Measurements from ENCODE around the gene ITSN2.
A peak's percentile ranks its signal among the peaks of the same experiment; 100 is the strongest.
"Not testable (repeated sequence)": the region's sequence is repeated elsewhere in the genome, so short reads cannot be mapped to it uniquely, and the experiment has no call there.

The ITSN2 gene

DNA sequence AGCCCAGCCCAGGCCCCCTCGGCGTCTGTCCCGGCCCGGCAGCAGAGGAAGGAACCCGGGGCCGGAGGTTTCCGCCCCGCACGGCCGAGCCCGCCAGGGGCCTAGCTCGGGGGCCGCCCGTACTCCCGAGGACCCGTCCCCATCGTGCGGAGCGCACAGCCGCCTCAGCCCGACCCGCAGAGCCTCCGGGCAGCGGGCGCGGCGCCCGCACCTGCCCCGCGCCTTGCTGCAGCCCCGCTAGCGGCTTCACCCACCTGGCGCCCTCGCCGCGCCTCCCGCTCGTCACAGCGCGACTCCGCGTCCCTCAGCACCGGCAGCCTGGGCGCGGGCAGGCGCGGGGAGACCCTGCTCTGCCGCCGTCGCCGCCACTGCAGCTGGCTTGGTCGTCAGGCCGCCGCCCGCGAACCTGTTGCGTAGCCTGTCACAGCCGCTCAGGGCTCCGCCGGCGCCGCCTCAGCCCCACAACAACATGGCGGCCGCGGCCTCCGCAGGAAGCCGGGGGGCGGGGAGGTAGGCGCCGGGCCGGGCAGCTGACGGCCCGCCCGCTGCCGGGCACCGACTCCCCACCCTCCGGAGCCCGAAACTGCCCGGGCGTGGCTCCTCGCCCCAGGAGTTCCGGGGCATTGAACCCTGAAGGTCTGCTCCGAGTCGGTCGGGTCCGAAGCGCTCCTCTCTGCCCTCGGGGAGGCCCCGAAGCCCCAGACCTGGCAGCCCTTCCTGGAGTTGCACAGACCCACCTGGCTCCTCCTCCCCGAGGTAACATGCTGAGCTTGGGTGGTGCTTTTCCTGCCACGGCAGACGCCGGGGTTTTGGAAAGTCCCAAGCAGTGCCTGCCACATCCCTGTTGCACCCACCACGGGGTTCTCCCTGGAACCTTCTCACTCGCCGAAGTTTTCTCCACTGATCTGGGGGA is at the start of gene ITSN2:
TSS of gene ITSN2 (minus strand) at position 487 of the 913 bp plus-strand sequence. CDS start 32,454 bp downstream, outside the sequence.
- DNase-seq (ENCODE audit: low read depth in 2 of 2): peak; percentile 41 to 62

DNA sequence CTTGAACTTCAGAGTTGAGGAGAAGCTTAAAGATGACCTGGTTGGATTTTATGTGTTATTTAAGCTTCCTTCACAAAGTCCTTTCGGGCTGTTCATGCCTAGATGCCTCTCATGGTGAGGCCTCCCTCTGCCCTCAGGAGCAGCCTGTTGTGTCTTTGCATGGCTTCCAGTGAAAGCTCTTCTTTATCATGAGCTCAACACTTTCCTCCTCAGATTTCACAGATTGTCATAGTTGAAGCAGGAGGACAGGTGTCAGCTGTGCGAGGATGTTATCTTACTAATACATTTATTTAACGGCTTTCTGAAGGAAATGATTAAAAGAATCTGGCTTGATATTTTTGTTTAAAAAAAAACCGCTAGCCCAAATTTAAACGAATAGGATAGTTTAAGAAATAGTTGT is 48.8 kb upstream of the ITSN2 start:
- DNase-seq (ENCODE audit: low read depth in 2 of 2): no peak

DNA sequence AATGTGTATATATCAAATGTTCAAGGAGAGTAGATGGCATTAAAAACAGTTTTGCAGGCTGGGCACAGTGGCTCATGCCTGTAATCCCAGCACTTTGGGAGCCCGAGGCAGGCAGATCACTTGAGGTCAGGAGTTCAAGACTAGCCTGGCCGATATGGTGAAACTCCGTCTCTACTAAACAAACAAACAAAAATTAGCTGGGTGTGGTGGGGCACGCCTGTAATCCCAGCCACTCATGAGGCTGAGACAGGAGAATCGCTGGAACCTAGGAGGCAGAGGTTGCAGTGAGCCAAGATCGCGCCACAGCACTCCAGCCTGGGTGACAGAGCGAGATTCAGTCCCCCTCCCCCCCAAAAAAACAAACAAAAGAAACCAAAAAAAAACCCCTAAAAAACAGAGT is 48.4 kb upstream of the ITSN2 start:
- not testable (repeated sequence) for DNase-seq (ENCODE audit: low read depth in 2 of 2)

DNA sequence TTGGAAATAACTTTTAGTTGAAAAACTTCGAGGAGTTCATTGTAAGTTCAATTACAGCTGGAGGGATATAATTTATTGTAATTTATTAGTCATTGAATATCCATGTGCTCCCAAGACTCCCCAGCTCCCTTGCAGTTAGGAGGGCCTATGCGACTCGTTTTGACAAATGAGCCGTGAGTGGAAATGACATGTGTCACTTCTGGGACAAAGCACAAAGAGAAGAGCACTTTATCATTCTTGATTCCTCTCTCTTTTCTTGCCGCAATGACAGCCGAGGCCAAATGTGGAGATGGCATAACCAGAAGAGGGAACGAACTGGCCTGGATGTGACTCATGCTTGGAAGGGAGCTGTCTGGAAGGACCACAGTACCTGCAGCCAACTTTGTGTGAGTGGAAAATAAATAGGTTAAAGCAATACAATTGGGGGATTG is 44.2 kb upstream of the ITSN2 start:
- DNase-seq (ENCODE audit: low read depth in 2 of 2): no peak

DNA sequence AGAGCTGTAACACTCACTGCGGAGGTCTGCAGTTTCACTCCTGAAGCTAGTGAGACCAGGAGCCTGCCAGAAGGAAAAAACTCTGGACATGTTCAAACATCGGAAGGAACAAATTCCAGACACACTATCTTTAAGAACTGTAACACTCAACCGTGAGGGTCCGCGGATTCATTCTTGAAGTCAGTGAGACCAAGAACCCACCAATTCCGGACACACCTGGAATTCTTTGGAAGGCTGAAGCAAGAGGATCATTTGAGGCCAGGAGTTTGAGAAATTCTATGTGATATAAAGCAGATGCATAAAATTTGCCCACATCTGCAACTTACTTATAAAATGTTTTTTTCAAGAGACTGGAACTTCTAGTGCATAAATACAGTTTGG is 43.5 kb upstream of the ITSN2 start:
- no peak for DNase-seq (ENCODE audit: low read depth in 2 of 2)

DNA sequence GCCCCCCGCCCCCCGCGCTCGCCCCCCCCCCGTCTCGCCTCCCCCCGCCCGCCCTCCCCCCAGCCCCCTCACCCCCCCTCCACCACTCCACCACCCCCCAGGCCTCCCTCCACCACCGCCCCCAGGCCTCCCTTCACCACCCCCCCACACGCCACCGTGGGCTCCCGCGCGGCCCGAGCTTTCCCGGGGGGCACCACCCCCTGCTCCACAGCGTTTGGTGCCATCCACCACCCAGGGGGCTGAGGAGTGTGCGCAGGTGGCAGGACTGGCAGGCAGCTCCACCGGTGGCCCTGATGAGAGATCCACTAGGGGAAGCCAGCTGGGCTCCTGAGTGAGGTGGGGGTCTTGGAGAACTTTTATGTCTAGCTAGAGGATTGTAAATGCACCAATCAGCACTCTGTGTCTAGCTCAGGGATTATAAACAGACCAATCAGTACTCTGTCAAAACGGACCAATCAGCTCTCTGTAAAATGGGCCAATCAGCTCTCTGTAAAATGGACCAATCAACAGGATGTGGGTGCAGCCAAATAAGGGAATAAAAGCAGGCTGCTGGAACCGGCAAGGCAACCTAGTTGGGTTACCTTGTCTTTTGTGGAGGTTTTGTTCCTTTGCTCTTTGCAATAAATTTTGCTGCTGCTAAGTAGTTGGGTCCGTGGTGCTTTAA is 43.0 kb upstream of the ITSN2 start:
- no peak for DNase-seq (ENCODE audit: low read depth in 2 of 2)

DNA sequence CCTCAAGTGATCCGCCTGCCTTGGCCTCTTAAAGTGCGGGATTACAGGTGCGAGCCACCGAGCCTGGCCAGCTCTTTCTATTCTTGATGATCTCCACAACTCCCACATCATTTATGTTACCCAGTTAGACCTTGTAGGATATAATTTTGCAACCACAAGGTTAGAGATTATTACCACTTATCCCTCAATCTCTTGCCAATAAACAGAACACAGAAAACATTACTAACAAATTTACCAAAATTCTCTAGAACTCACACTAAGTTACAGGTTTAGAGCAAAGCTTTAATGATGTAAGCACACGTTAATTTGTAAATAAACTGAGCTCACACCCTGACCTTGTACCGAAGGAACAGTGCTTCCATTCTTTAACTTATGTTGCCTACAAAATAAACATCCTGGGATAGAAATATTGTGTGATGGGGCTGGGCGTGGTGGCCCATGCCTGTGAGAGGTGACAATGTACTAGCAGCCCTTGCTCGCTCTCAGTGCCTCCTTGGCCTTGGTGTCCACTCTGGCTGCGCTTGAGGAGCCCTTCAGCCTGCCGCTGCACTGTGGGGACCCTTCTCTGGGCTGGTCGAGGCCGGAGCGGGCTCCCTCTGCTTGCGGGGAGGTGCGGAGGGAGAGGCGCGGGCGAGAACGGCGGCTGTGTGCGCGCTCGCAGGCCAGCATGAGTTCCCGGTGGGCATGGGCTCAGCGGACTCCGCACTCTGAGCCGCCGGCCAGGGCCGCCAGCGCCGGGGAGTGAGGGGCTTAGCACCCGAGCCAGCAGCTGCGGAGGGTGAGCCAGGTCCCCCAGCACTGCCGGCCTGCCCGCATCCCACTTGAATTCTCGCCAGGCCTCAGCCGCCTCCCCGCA is 42.1 kb upstream of the ITSN2 start:
- no peak for DNase-seq (ENCODE audit: low read depth in 2 of 2)

DNA sequence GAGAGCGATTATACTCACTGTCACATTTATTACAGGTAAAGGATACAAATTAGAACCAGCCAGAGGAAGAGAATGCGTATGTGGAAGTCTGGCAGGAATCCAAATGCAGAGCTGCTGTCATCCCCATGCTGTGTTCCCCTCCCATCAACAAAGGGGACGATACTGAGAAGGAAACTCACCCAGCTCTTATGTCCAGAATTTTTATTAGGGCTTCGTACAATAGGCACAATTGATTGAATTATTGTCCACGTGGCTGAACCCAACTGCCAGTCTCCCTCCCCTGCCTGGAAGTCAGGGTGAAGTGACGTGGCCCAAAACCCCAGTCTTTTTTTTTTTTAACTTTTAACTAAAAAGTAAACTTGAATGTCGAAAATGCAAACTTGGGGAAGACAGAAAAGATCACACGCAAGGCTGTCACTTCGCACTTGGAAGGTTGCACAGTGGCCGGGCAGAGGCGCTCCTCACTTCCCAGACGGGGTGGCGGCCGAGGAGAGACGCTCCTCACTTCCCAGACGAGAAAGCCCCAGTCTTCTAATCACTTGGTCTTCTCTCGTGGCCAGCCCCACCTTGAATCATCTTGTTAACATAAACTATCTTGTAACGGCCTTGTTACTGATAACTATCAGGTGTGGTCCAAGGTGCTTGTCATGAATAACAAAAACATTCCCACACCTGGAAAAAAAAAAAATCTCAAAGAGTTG is 40.0 kb upstream of the ITSN2 start:
- no peak for DNase-seq (ENCODE audit: low read depth in 2 of 2)

DNA sequence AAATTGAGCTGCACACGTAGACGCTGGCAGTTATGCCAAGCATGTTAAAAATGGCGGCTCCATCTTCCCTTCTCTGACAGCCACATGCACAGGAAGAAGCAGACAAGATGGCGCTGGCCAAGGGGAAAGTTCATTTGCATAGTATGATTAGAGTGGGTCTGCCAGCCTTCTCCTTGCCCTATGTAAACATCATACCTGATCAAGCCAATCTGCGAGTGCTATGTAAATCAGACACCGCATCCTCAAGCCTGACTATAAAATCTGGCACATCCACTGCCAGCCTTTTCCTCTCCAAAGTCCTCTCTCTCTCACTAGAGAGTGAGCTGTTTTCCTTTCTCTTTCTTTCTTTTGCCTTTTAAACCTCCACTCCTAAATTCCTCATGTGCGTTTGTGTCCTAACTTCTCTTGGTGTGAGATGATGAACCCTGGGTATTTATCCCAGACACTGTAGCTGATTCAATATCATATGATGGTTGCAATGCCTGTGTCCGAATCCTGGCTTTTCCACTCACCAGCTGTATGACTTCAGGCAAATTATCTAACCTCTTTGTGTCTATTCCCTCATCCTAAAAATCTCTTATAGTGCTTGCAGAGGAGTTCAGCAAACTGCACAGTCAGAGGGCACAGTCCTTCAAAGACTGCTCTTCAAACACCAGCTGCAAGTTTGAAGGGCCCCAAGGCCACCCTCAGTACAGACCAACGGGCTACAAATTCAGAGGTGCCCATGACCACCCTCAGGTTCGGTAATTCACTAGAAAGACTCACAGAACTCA is 39.3 kb upstream of the ITSN2 start:
- DNase-seq (ENCODE audit: low read depth in 2 of 2): no peak

DNA sequence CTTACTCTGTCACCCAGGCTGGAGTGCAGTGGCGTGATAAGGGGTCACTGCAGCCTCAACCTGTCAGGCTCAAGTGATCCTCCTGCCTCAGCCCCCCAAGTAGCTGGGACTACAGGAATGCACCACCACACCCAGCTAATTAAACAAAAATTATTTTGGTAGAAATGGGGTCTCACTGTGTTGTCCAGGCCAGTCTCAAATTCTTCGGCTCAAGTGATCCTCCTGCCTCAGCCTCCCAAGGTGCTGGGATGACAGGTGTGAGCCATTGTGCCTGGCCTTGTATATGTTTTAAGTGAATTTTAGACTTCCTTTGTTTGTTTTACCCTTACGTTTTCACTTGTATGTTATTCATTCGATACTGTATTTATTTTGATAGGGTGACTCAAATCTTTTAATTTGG is 34.7 kb upstream of the ITSN2 start:
- no peak for DNase-seq (ENCODE audit: low read depth in 2 of 2)

DNA sequence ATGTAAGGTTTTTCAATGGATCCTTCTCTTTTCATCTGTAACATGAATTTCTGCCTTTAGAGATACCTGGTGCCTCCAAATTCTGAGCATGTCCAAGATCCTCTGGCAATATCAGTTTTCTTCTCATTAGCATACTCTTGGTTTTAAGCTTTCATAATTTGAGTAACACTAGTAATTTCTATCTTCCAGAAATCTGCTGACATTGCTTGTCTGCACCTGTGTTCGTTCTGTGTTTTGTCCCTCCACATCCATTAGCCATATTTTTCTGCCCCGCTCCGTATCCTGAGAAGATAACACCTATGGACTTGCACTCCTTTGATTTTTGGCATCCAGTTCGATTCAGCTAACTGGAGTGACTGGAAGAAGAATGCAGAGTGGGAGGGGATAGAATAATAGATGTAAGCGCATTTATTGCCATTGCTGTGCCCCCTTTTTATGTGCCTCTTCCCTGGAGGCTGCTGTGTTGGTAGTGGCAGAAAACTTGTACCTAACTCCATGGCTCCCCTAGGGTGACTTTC is 32.3 kb upstream of the ITSN2 start:
- DNase-seq (ENCODE audit: low read depth in 2 of 2): no peak

DNA sequence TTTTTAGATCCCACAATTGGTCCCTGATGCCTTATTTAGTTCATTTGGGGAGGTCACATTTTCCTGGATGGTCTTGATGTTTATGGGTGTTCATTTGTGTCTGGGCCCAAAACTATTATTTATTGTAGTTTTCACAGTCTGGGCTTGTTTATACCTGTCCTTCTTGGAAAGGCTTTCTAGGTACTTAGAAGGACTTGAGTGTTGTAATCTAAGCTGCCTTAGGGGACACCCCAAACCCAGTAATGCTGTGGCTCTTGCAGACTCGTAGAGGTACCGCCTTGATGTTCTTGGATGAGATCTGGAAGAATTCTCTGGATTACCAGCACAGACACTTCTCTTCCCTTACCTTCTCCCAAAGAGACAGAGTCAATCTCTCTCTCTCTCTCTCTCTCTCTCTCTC is 25.0 kb upstream of the ITSN2 start:
- no peak for DNase-seq (ENCODE audit: low read depth in 2 of 2)

DNA sequence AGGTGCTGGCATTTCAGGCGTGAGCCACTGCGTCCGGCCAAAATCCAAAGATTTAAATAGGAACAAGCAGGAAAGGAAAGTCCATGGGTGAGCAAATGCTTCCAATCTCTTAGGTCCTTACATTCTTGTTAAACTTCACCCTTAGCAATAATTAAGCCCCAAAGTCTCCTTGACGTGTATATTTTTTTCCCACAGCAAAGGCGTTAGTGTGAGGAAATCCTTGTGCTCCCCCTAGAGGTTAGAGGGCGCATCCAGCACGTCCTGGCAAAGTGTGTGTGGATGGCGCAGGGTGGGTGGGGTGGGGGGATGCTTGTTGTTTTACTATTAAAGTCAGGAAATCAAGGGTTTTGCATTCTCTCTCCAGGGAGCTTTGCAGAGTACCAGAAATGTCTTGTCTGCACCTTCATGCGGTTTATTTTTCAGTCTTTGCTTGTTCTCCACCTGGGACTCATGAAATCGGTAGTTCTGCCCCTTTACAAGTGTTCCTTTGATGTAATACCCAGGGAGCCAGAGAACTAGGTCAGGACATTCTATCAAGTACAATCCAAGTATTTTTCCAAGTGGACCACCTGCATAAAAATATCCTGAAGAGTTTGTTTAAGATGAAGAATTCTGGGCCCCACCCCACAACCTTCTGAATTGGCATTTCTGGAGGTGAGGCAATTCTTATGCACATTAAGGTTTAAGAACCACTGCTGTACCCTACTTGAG is 22.2 kb upstream of the ITSN2 start:
- peak; percentile 9 to 17 for DNase-seq (ENCODE audit: low read depth in 2 of 2)

DNA sequence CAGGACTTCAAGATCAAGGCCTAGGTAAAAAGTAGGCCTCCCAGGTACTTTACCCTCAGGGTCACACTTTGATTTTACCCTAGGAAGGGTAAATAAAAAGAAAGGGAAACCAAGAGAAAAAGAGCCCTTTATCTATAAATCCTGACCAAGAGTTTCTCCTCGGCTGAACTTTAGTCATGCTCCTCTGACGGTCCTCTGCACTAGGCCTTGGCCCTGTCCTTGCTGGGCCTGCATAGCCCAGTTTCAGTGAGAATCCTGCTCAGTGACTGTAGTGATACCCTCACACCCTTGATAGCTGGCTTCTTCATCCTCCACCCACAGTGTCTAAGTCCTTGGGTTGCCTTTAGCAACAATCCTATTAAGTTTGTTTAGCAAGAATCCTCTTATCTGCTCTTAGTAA is 20.5 kb upstream of the ITSN2 start:
- no peak for DNase-seq (ENCODE audit: low read depth in 2 of 2)

DNA sequence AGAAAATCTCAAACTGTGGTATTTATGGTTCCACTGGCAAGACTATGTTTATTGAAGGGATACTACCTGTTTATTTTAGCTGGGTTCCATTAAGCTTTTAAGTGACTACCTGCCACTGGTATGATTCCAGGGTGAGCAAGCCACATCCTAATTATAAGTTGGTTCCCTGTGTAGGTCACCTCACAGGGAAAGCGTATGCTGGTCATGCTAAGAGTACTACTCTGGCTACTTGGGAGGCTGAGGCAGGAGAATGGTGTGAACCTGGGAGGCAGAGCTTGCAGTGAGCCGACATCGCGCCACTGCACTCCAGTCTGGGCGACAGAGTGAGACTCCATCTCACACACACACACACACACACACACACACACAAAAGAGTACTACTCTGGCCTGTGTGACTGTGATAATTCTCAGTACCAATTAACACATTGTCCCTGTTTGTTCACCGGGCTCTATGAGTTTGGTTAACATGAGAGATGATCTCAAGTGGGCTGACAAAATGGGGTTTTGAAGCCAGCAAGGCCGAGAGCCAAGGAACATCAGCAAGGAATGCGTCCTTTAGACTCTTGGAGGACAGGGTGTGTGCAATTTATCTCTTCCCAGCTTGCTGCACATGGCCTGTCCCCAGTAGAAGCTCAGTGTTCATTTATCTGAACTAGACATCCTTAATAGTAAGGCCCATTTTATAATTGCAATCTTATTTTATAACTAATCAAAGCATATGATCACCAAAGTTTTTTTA is 15.2 kb upstream of the ITSN2 start:
- no peak for DNase-seq (ENCODE audit: low read depth in 2 of 2)

DNA sequence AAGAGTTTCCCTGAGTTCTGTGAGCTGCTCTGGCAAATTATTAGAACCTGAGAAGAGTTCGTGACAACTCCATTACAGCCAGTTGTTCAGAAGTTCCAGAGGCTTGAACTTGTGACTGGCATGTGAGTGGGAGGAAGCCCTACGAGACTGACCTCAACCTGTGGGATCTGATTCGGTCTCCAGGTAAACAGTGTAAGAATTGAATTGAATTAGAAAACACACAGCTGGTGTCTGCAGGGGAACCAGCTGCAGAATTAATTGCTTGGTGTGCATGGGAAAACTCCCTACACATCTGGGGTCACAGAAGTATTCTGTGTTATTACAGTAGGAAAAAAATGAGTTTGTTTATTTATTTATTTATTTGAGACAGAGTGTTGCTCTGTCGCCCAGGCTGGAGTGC is 14.0 kb upstream of the ITSN2 start:
- DNase-seq (ENCODE audit: low read depth in 2 of 2): no peak

DNA sequence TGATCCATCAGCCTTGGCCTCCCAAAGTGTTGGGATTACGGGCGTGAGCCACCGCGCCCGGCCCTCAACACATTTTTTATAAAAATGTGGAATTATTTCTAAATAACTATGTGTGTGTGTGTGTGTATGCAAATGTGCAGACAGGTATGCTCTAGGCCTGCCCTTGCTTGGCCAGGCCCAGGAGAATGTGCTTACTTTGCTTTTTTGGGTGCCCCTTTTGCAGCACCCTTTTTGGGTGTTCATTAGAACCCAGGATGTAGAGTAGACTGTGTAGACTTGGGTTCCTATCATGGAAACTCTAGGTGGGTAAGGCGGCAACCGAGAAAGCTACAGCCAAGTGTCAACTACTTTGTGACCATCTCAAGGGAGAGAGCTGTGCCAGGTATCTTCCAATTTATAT is 11.7 kb upstream of the ITSN2 start:
- DNase-seq (ENCODE audit: low read depth in 2 of 2): no peak

DNA sequence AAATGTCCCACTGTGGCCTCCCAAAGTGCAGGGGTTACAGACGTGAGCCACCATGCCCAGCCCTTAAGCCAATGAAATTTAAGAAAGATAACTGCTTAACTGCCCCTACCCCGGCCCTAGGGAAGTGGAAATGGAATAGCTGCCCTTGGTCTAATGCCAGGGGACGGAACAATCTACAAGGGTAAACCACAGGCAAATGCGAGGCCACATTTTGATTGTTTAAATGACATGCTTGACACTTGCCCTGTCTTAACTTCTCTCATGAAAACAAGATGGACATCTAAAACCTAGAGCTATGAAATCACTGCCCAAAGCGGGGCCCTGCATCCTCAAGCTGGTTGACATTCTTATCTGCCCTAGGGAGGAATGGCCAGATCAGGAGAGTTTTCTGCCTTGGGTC is 5.5 kb upstream of the ITSN2 start:
- no peak for DNase-seq (ENCODE audit: low read depth in 2 of 2)

DNA sequence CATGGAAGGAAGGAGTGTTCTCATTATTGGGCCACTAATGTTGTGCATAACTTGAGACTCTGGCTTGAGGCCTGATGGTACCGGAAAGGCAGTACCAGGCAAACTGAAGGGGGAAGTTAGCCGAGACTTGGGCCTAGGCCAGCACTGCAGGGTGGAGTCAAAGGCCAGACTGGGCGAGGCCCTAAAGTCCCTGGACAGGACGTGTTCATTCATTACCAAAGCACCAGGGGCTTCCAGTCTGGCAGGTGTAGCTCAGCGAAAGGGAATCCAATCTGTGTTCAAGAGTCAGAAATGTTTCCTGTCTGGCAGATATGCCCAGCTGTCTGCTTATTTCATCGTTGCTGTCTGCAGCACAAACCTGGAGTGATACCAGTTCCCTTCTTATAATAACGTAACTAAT is 4.7 kb upstream of the ITSN2 start:
- no peak for DNase-seq (ENCODE audit: low read depth in 2 of 2)

All from stimulated activated CD4-positive, alpha-beta T cell treated with anti-CD3 and anti-CD28 coated beads, Interleukin-1b, Interleukin-23, amount 100 ng/mL, for 1 hour (primary cell).